Measurements from ENCODE around the gene KSR1.

DNA sequence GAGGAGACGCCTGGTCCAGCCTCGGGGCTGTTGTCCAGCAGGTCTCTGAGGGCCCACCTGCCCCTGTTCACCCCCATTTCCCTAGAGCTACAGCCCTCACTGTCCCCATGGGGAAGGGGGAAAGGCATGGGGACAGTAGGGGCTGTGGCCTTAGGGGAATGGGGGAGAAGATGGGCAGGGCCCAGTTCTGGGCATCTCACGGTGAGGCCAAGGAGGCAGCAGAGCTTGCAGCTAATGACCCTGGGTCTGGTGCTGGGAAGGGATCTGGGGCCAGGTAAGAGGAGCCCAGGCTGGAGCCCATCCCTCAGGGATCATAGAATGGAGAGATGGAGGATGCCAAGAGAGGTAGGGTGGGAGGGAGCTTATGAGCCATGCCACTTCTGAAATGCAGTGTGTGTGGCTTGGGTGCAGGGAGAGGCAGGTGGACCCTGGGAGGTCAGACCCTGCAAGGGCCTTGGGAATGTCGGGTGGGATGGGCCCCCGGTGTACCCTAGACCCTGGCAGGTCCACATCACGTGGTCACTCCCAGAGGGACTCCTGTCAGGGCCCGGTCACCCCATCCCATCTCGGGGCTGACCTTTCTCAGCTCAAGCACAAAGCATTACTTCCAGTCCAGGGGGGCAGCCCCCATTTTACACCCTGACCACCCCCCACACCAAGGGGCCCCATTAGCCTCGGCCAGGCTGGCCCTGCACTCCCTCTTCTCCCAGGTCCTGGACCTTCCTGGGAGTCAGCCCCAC lies 35.9 kb upstream of the KSR1 start:
- TF ChIP-seq POLR2A (IDR thresholded peaks at IDR 0.05; ENCODE audit: low read depth, low read length) (no peak), POLR2AphosphoS5 (IDR thresholded peaks at IDR 0.05; ENCODE audit: low read depth, low read length) (no peak), TAF1 (IDR thresholded peaks at IDR 0.05; ENCODE audit: borderline replicate concordance, low read depth, low read length) (no peak)
